Activated B cell treated with CpG ODN at 0.5 μM for 24 hours (primary cell): ENCODE measurements around the gene MICU2. TPM values are rescaled to one million over a fixed set of nuclear protein-coding genes. Genes with fewer than 3 reads are reported as not detected.
A peak's percentile ranks its signal among the peaks of the same experiment; 100 is the strongest.

Experiments used
- ATAC-seq: fragments of 200-7000 bp; cut with Tn5 transposase; one replicate; pipeline ENCODE4 v1.10.0; 2021; ENCODE audit warnings: low read depth, mild to moderate bottlenecking, moderate library complexity
- CTCF ChIA-PET: fragments of 350-600 bp; sonication (Branson Sonifier 250); formaldehyde crosslinking; loops from one replicate; lab custom pipeline; 2021; ENCODE audit warnings: antibody characterized with exemption; lab: Charles Lee
- POLR2A ChIA-PET: fragments of 350-600 bp; sonication (Branson Sonifier 250); formaldehyde crosslinking; loops from one replicate; lab custom pipeline; 2021; ENCODE audit warnings: antibody characterized with exemption; lab: Charles Lee
- DNase-seq: peaks from one replicate; pipeline ENCODE4 v3.0.0; 2022
- H3K27ac Mint-ChIP-seq: one replicate; pipeline ENCODE4 v1.8.0; 2020; ENCODE audit warnings: mixed read lengths
- H3K27me3 Mint-ChIP-seq: one replicate; pipeline ENCODE4 v1.8.0; 2021; ENCODE audit warnings: mixed read lengths
- H3K36me3 Mint-ChIP-seq: one replicate; pipeline ENCODE4 v1.8.0; 2021; ENCODE audit warnings: low read depth, mixed read lengths
- H3K4me1 Mint-ChIP-seq: one replicate; pipeline ENCODE4 v1.8.0; 2021; ENCODE audit warnings: mixed read lengths
- H3K4me3 Mint-ChIP-seq: one replicate; pipeline ENCODE4 v1.8.0; 2020; ENCODE audit warnings: mild to moderate bottlenecking, mixed read lengths
- H3K9me3 Mint-ChIP-seq: one replicate; pipeline ENCODE4 v1.8.0; 2020; ENCODE audit warnings: mixed read lengths
- intact Hi-C: fragments of 100-400 bp; cut with micrococcal nuclease; formaldehyde crosslinking; loops from one replicate; pipeline ENCODE4 v1.15.1; 2024
- total RNA-seq: library from RNA; stranded (reverse); gene quantifications from 2 replicates; pipeline ENCODE4 v1.2.3, GENCODE V29; 2022
- TF ChIP-seq, protein P1 (sequence below): fragments of 200-600 bp; IDR thresholded peaks from one replicate; pipeline ENCODE4 v1.8.0; 2022; ENCODE audit warnings: antibody characterized with exemption, mild to moderate bottlenecking

Gene MICU2
- total RNA-seq, result 37.0 and 41.3 TPM in 2 replicates

GRCh38 chr13:21603531-21604448 lies at the start of gene MICU2:
MICU2 (minus strand) TSS chr13:21604170; CDS start chr13:21604148, 22 bp downstream.
- intact Hi-C loops, result loop anchor here (1.0 to 10.0 kb wide), 11 partner anchors 67 to 1971 kb away; partner anchors contain the start of genes EEF1AKMT1, IFT88, MRPL57 and SKA3
- H3K4me3 Mint-ChIP-seq, result peak within 1 kb of the TSS; percentile 88
- H3K9me3 Mint-ChIP-seq, result no peaks in the 10 kb centered on the region
- H3K36me3 Mint-ChIP-seq, result peaks cover 22% of the 10 kb centered on the region
- peaks cover 31% of the 10 kb centered on the region for H3K4me1 Mint-ChIP-seq
- peak; percentile 93 for DNase-seq
- TF ChIP-seq, protein P1, sequence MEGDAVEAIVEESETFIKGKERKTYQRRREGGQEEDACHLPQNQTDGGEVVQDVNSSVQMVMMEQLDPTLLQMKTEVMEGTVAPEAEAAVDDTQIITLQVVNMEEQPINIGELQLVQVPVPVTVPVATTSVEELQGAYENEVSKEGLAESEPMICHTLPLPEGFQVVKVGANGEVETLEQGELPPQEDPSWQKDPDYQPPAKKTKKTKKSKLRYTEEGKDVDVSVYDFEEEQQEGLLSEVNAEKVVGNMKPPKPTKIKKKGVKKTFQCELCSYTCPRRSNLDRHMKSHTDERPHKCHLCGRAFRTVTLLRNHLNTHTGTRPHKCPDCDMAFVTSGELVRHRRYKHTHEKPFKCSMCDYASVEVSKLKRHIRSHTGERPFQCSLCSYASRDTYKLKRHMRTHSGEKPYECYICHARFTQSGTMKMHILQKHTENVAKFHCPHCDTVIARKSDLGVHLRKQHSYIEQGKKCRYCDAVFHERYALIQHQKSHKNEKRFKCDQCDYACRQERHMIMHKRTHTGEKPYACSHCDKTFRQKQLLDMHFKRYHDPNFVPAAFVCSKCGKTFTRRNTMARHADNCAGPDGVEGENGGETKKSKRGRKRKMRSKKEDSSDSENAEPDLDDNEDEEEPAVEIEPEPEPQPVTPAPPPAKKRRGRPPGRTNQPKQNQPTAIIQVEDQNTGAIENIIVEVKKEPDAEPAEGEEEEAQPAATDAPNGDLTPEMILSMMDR, result no peak
- H3K27me3 Mint-ChIP-seq, result peaks cover 16% of the 10 kb centered on the region
- H3K27ac Mint-ChIP-seq, result peak within 1 kb of the TSS; percentile 89
- POLR2A ChIA-PET, result interaction anchor here (0.5 to 3.6 kb wide), 26 partner anchors 8 to 1975 kb away, joined by 3 to 40 read pairs (median 4); partner anchors contain the start of genes FGF9, MRPL57, SKA3 and XPO4
- ATAC-seq, result peak; percentile 94
- CTCF ChIA-PET, result interaction anchor here (0.7 to 1.2 kb wide), 2 partner anchors 34 to 306 kb away, joined by 3 to 4 read pairs; no protein-coding TSS in a partner anchor

DNA sequence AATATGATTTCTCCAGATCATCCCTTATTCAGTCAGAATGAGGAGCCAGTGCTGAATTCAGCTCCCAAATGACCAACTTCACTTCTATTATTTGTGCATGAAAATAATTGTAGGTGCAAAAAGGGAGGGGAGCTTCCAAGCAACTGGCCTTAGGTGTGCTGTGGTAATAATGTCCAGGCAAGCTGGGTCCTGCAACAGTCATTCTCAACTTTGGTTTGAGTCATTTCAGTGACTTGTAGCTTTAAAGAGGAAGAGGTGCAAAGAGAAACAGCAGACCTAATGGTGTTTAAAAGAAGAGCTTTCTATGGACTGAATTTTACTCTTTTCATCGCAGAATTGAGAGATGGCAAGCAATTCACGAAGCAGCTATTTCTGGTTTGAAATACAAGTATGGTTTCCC lies 37.7 kb upstream of the MICU2 start:
- ChIA-PET CTCF (interaction anchor here (0.6 to 1.5 kb wide), 3 partner anchors 34 to 1379 kb away, joined by 3 to 5 read pairs (median 3); no protein-coding TSS in a partner anchor), POLR2A (no interaction called here)
- no peaks in the 10 kb centered on the region for H3K36me3 Mint-ChIP-seq
- intact Hi-C loops, result no loop called here
- H3K4me1 Mint-ChIP-seq, result no peaks in the 10 kb centered on the region
- no peak overlapping the region for H3K4me3 Mint-ChIP-seq
- H3K9me3 Mint-ChIP-seq, result peaks cover 2% of the 10 kb centered on the region
- H3K27ac Mint-ChIP-seq, result no peak overlapping the region
- TF ChIP-seq, protein P1, result no peak
- peaks cover 8% of the 10 kb centered on the region for H3K27me3 Mint-ChIP-seq
- ATAC-seq, result no peak
- DNase-seq, result no peak

GRCh38 chr13:21639561-21639960 lies 35.6 kb upstream of the MICU2 start:
- no peak overlapping the region for H3K27ac Mint-ChIP-seq
- H3K9me3 Mint-ChIP-seq, result peaks cover 2% of the 10 kb centered on the region
- no peaks in the 10 kb centered on the region for H3K36me3 Mint-ChIP-seq
- DNase-seq (no peak), ATAC-seq (no peak)
- H3K4me1 Mint-ChIP-seq, result no peaks in the 10 kb centered on the region
- intact Hi-C loops, result loop anchor here (5.0 to 10.0 kb wide), 2 partner anchors 105 to 1118 kb away; no protein-coding TSS in a partner anchor
- no peak overlapping the region for H3K4me3 Mint-ChIP-seq
- TF ChIP-seq, protein P1, result no peak
- H3K27me3 Mint-ChIP-seq, result peaks cover 12% of the 10 kb centered on the region
- POLR2A ChIA-PET, result interaction anchor here (1.5 kb wide), 1 partner anchor 30 kb away, joined by 5 read pairs; no protein-coding TSS in a partner anchor
- CTCF ChIA-PET, result interaction anchor here (0.8 to 4.0 kb wide), 6 partner anchors 11 to 1155 kb away, joined by 3 to 30 read pairs (median 4); no protein-coding TSS in a partner anchor

DNA sequence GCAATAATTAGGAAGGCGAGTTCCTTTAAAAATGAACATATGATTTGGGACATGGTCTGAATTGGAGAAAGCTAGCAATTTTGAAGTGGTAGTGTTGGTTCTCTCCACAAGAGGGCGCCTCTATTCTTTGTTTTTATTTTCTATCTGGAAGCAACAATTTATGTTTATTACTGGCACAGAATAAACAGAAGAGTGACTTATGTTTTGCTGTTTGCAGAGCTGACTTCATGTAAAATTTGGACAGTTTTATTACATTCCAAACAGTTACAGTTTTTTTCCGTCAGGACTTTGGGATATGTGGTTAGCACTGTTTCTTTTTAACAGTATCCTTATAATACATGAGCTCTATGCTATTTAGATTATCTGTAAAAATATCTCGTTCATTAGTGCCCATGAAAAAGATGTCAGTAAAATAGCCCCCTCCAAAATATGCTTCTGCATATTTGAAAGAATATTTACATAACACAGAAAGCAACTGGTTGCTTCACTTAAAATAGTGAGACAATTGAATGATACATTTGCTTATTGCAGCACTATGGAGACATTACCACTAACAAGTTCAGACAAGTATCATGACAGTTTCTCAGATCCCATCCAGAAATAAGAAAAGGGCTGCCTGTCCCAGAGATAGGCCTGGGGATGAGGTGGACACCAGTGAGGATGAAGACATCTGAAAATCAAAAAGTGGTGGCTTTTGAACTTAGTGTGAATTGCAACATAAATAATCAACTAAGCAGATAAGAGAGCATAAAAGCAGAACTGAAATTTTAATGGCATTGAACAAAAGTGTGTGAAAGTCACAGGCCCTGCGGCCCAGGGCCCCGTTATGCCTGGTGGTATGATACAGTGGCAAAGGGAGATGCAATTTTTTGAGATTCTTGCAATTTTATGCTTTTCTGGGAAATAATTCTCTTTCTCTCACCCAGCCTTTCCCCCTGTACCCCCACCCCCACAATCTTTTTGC lies 34.6 kb upstream of the MICU2 start:
- no peaks in the 10 kb centered on the region for H3K9me3 Mint-ChIP-seq
- ChIA-PET POLR2A (interaction anchor here (1.2 to 1.4 kb wide), 2 partner anchors 31 to 35 kb away, joined by 4 read pairs; partner anchors contain the start of gene MICU2), CTCF (interaction anchor here (0.6 to 4.0 kb wide), 27 partner anchors 8 to 1382 kb away, joined by 3 to 30 read pairs (median 3); partner anchors contain the start of gene FGF9)
- H3K36me3 Mint-ChIP-seq, result no peaks in the 10 kb centered on the region
- TF ChIP-seq, protein P1, result peak; percentile 40
- DNase-seq (no peak), ATAC-seq (no peak)
- intact Hi-C loops, result loop anchor here (1.0 to 10.0 kb wide), 8 partner anchors 32 to 1382 kb away; no protein-coding TSS in a partner anchor
- no peaks in the 10 kb centered on the region for H3K4me1 Mint-ChIP-seq
- H3K4me3 Mint-ChIP-seq, result no peak overlapping the region
- H3K27ac Mint-ChIP-seq, result no peak overlapping the region
- peaks cover 12% of the 10 kb centered on the region for H3K27me3 Mint-ChIP-seq
